Mesenteric fat pad (tissue), 1 donor: ENCODE results near the gene HSPB2. TPM values are rescaled to one million over a fixed set of nuclear protein-coding genes. Genes with fewer than 3 reads are reported as not detected.

ENCODE experiments used
- DNase-seq: peaks from one replicate; pipeline ENCODE4 v3.0.0-alpha.2; 2020; ENCODE audit warnings: low spot score
- total RNA-seq: library from RNA; stranded (reverse); fragmentation: NEBNext Ultra II Directional; extraction: Animal tissue kit (Norgen Biotek cat#: 25700); gene quantifications from one replicate; pipeline ENCODE4 v1.2.1, GENCODE V29; 2021
- donor health status: DM: yes; HTN: yes; CAD: no.

Gene HSPB2
- total RNA-seq, 1 donor from 2014 or later = 17.1 TPM

DNA sequence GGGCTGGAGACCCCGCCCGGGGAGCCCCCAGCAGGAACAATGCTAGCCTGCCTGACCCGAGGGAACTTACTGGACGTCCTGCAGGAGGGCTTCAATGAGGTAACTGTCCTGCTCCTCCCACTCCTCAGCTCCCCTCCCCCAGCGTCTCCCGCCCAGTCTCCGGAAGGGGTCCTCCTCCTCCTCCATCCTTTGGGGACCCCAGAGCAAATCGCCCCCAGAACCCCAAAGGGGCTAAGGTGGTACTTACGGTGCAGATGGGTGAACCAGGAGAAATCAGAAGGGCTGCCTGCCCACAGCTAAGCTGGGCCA, 24.9 kb downstream of the HSPB2 start:
- DNase-seq = no peak

- no peak for DNase-seq
Measured at GRCh38 chr11:111937844-111938243, 25.3 kb downstream of the HSPB2 start.

- DNase-seq = no peak
Measured at GRCh38 chr11:111938687-111939160, 26.2 kb downstream of the HSPB2 start.

DNA sequence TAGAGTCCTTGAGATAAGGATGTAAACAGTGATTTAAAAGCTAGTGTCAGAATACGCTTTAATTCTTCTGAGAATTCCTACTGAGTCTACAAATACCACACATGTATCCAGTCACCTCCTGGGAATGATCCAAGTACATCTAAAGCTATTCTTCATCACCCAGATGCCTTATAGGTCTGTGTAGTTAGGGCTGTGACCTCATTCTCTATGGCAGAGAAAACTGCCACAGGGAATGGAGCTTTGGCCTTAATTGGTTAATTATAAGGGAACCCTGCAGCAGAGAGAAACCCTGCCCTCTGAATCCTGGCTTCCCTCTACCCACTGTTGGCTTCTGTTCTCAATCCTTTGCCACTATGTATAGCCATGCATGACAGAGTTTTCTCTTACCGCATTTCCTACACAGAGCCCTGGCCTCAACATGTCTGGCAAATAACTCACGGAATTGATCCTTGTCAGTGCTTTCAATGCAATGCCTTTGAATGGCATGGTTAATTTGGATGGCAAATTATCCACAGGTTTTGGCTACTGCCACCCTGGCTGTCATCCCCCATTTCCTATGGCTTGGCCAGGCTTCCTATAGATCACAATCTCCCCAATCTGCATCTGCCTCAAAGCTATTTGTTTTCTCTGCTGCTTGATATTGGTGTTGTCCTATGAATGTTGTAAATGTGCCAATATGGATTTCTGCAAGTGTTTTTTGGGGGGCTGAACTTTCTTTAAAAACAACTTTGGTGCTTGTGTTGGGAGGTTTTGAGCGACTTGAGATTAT, 27.5 kb downstream of the HSPB2 start:
- DNase-seq = no peak

GRCh38 chr11:111941963-111942362, 29.4 kb downstream of the HSPB2 start:
- DNase-seq = no peak

DNA sequence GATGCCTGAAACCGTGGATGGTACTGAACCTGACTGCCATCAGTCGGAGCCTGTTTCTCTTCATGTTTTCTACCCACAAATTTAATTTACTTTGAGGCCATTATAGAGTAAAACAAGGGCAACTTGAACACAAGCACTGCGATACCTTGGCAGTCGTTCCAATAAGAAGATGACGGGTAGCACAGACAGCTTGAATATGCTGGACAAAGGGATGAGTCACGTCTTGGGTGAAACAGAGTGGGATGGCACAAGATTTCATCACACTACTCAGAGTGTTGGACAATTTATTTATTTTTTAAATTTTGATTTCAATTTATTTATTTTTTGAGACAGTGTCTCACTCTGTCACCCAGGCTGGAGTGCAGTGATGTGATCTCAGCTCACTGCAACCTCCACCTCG, 30.3 kb downstream of the HSPB2 start:
- DNase-seq = no peak

- no peak for DNase-seq
Measured at GRCh38 chr11:111944139-111944538, 31.6 kb downstream of the HSPB2 start.

- DNase-seq = no peak
Measured at GRCh38 chr11:111944651-111945051, 32.1 kb downstream of the HSPB2 start.

GRCh38 chr11:111945198-111945597, 32.7 kb downstream of the HSPB2 start:
- no peak for DNase-seq

GRCh38 chr11:111946499-111946898, 34.0 kb downstream of the HSPB2 start:
- DNase-seq = no peak

DNA sequence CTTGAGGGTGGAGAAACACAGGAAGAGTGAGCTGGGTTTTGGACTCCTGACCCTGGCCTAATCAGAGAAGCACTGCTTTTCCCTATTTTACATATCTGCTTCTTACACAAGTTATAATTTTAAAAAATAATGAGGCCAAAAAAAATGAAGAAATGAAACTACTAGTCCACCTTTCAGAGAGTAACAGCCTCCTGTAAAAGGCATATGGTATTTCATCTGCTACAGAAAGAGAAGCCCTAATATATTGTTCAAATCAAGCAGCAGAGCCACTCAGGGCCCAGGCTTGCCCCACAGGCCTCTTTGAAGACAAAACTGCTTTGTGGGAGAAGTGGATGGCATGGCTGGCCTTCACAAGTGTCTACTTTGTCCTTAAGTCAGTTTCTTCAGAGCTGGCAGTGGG, 34.6 kb downstream of the HSPB2 start:
- DNase-seq = no peak

- no peak for DNase-seq
Measured at GRCh38 chr11:111949519-111950426, 37.2 kb downstream of the HSPB2 start.

- DNase-seq = no peak
Measured at GRCh38 chr11:111951565-111951964, 39.0 kb downstream of the HSPB2 start.

GRCh38 chr11:111954154-111954553, 41.6 kb downstream of the HSPB2 start:
- DNase-seq = no peak

GRCh38 chr11:111957663-111958444, 45.3 kb downstream of the HSPB2 start:
- DNase-seq = no peak

DNA sequence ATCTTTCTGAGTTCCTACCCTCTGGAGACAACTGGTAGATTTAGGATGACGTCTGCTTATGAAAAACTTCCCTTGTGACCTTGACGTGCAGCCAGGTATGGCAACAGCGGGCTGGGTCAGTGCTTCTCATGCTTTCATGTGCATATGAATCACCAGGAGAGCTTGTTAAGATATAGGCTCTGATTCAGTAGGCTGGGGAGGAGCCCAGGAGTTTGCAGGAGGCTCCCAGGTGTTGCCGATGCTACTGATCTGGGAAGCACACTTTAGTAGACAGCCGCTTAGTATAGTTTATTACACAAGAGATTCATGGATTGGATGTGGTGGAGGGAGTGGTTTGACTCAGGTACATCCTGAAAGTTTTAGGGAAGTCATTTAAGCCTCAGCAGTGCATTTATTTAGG, 48.4 kb downstream of the HSPB2 start:
- no peak for DNase-seq

DNA sequence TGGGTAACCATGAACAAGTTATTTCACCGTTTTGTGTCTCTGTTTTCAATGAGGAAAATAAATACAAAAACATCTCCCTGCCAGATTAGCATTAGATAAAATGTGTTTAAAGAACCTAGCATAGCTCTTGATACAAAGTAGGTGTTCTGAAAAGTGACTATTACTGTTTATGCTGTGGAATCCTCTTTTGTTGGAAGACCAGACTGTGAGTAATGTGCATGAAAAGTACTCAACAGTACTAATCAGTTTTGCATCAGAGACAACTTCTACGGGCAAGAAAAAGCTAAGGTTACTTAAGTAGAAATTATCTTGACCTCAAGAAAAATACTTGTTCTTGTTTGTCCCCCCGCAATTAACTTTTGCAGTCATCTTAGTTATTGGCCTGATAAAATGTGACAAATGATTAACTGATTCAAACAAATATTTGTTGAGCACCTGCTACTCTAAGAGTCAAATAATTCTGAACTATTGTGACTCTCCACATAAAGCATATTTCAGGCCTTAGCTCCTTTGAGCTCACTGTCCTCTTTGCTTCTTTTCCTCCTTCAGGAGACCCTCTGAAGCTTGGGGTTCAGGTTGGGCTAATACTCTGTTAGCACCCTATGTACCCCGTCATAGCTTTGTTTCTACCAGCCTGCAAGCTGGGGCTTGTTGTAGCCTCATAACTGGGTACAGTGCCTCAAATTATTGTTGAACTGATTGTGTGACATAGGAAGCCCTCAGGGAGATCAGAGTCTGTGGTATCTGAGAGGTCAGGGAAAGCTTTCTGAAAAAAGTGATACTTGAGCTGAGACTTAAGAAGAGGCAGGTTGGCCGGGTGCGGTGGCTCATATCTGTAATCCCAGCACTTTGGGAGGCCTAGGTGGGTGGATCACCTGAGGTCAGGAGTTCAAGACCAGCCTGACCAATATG, 49.1 kb downstream of the HSPB2 start:
- DNase-seq = no peak
